Activated T-helper 1 cell treated with anti-CD3 and anti-CD28 coated beads, Interleukin-12 subunit alpha, Interleukin-12 subunit beta, Interleukin-2, Interleukin-4 antibody, amounts not matched to agents 30 ng/mL and 10 ng/mL and 1 ng/mL, durations not matched to agents 14 hours and 24 hours and 36 hours (primary cell): ENCODE results near the gene SAP30BP. TPM values are rescaled to one million over a fixed set of nuclear protein-coding genes. Genes with fewer than 3 reads are reported as not detected.

Experiments
- DNase-seq: peaks from one replicate; pipeline ENCODE4 v3.0.0; 2021; ENCODE audit warnings: low spot score
- H3K27ac Mint-ChIP-seq: one replicate; pipeline ENCODE4 v1.8.0; 2021; ENCODE audit warnings: mild to moderate bottlenecking, mixed read lengths
- H3K27me3 Mint-ChIP-seq: one replicate; pipeline ENCODE4 v1.8.0; 2022; ENCODE audit warnings: mild to moderate bottlenecking, moderate library complexity, mixed read lengths; ENCODE audit not compliant: insufficient read depth
- H3K36me3 Mint-ChIP-seq: one replicate; pipeline ENCODE4 v1.8.0; 2021; ENCODE audit warnings: low read depth, mixed read lengths
- H3K4me1 Mint-ChIP-seq: one replicate; pipeline ENCODE4 v1.8.0; 2021; ENCODE audit warnings: low read depth, mixed read lengths
- H3K4me3 Mint-ChIP-seq: one replicate; pipeline ENCODE4 v1.8.0; 2021; ENCODE audit warnings: mild to moderate bottlenecking, moderate library complexity, mixed read lengths
- H3K9me3 Mint-ChIP-seq: one replicate; pipeline ENCODE4 v1.8.0; 2021; ENCODE audit warnings: mixed read lengths
- intact Hi-C: fragments of 100-400 bp; cut with micrococcal nuclease; formaldehyde crosslinking; loops from one replicate; pipeline ENCODE4 v1.15.1; 2024
- total RNA-seq: library from RNA; stranded (reverse); gene quantifications from 2 replicates; pipeline ENCODE4 v1.2.3, GENCODE V29; 2022

SAP30BP gene
- total RNA-seq, 1 donor from 2014 or later = 113 TPM

DNA sequence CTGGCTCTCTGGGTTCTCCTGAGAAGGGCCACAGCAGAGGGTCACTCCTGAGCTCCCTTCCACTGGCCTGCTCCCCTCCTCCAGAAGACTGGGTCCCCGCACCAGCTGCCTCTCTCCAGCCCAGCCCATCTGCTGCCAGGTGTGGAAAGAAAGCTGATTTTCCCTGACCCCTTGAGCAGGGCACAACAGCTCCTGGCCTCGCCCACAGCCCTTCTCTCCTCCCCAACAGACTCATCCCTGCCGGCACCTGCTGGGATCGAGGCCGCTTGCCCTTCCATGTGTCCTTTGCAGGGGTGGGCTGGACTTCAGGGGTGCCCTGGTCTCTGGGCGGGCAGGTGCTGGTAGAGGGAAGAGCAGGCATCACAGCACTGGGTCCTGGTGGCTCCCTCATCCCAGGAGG is 38.7 kb upstream of the SAP30BP start:
- Mint-ChIP-seq H3K4me3 (no peak overlapping the region), H3K27me3 (no peaks in the 10 kb centered on the region), H3K4me1 (no peaks in the 10 kb centered on the region), H3K36me3 (no peaks in the 10 kb centered on the region), H3K9me3 (no peaks in the 10 kb centered on the region), H3K27ac (no peak overlapping the region)
- no peak for DNase-seq
- intact Hi-C loops = no loop called here

DNA sequence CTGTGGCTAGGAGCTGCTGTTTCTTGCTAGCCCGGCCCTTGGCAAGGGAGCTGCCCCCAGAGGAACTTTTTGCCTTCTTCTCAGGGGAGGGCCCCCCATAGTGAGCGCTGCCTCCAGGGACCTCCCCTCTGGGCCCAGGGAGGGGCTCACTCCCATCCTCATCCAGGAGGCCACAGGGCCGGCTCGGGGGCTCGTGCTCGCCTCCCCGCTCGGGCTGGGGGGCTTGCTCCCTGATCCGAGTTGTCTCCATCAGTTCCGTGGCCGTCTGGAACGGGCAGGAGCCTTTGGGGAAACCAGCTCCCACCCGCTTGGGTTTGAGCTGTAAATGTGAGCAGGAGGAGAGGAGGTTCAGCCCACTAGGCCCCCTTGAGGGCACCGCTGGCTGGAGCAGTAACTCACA is 38.0 kb upstream of the SAP30BP start:
- H3K4me3 Mint-ChIP-seq = no peak overlapping the region
- H3K27ac Mint-ChIP-seq = no peak overlapping the region
- no peaks in the 10 kb centered on the region for H3K36me3 Mint-ChIP-seq
- DNase-seq = no peak
- H3K4me1 Mint-ChIP-seq = no peaks in the 10 kb centered on the region
- intact Hi-C loops = no loop called here
- no peaks in the 10 kb centered on the region for H3K9me3 Mint-ChIP-seq
- H3K27me3 Mint-ChIP-seq = no peaks in the 10 kb centered on the region

DNA sequence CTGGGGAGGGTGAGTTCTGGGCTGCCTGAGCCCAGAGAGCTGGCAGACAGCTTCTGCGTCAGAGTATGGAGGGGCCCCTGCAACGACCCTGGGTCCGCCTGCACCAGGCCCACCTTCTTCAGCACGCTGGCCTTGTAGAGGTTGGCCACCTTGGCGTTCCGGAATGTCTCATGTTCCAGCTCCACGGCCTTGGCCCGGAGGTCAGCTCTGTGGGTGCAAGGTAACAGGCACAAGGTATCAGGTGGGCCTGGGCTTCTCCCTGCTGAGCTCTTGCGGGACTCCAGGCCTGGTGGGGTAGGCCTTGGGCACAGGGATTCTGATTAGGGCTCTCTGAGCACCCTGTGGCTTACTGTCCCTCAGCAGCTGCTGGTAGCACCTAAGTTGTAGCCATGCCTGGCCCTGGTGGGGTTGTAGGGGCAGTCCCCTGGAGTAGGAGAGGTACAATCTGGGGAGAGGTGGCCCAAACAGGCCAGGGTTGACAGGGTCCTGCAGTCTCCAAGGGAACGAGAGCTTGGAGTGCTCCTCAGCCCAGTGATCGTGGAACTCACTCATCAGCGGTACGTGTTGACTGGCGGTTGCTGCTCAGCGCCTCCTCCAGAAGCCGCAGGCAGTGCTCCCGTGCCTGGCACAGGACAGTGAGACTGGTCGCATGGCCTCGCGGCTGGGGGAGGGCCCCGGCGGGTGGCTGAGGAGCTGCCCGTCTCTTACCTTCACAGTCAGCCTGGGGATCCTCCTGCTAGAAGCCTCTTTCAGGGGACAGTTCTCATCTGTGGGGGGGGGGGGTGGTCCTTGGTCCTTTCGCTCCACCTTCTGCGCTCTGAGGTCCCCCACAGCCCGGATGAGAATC is 36.8 kb upstream of the SAP30BP start:
- H3K36me3 Mint-ChIP-seq = no peaks in the 10 kb centered on the region
- no peaks in the 10 kb centered on the region for H3K4me1 Mint-ChIP-seq
- no peaks in the 10 kb centered on the region for H3K27me3 Mint-ChIP-seq
- H3K4me3 Mint-ChIP-seq = no peak overlapping the region
- H3K27ac Mint-ChIP-seq = no peak overlapping the region
- intact Hi-C loops = no loop called here
- no peaks in the 10 kb centered on the region for H3K9me3 Mint-ChIP-seq
- DNase-seq = no peak

DNA sequence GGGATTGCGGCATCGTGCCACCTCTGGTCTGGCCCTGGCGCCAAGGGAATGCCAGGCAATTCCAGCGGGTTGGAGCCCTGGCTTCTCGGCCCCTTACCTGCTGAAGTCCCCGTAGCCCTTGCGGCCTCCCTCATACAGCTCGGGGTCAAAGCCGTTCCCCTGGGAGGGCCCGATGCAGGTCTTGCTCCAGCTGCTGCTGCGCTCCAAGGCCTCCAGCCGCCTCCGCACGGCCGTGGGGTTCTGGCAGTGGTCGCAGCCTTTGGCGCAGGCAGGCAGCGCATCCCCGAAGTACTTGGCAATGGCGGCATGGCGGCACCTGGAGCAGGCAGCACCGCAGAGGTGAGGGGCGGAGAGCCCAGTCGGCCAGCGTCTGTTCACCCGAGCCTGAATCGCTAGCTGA is 35.8 kb upstream of the SAP30BP start:
- no peaks in the 10 kb centered on the region for H3K27me3 Mint-ChIP-seq
- H3K9me3 Mint-ChIP-seq = no peaks in the 10 kb centered on the region
- no peaks in the 10 kb centered on the region for H3K36me3 Mint-ChIP-seq
- intact Hi-C loops = no loop called here
- DNase-seq = no peak
- H3K4me3 Mint-ChIP-seq = no peak overlapping the region
- H3K27ac Mint-ChIP-seq = no peak overlapping the region
- H3K4me1 Mint-ChIP-seq = no peaks in the 10 kb centered on the region

DNA sequence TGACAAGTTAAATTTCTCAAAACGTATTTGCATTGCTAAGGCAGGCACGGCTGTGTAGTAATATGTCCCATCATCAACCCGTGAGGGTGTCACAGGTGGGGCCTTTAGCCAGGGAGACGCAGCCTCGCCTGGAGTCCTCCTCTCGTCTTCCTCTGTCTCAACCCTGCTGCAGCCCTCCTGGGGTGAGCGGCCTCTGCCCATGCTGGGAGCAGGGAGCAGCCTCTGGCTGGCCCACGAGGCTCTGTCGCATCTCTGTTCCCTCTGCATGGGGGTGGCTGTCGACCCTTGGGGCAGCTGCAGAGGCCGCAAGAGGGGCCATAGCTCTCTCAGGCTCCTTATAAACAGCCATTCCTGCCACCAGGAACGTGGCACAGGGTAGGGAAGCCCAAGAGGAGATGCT is 34.7 kb upstream of the SAP30BP start:
- H3K4me1 Mint-ChIP-seq = no peaks in the 10 kb centered on the region
- DNase-seq = no peak
- H3K27ac Mint-ChIP-seq = no peak overlapping the region
- H3K36me3 Mint-ChIP-seq = no peaks in the 10 kb centered on the region
- H3K4me3 Mint-ChIP-seq = no peak overlapping the region
- H3K9me3 Mint-ChIP-seq = no peaks in the 10 kb centered on the region
- intact Hi-C loops = no loop called here
- no peaks in the 10 kb centered on the region for H3K27me3 Mint-ChIP-seq

DNA sequence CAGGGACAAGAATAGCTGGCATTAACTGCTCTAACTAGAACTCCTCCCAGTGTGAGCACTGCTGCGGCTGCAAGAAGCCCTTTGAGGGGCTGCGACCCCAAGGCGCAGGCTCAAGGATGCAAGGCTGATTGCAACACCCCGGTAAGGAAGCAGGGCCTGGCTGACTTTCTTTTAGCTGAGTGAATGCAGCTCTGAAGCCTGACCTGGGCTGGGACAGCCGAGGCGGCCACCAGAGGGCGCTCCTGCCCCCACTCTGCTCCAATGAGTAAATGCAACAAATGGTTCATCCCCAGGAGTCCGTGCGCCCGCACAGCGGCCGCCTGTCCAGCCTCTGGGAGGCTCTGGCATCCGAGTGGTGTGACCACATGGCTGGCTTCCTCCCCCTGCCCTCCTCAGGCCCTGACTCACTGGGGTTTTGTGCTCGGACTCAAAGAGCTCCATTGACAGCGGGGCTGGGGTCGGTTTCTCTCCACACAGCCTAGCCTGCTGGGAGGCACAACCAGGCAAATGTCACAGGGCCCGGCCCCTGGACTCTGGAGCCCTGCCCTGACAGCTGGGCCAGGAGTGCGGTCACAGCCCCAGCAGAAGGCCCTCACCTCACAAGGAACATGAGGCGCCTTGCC is 34.2 kb upstream of the SAP30BP start, which contains the start of gene SMIM5:
TSS of gene SMIM5 (plus strand) at position 572 of the 623 bp plus-strand sequence. CDS start 6,768 bp downstream, outside the sequence.
- Mint-ChIP-seq H3K9me3 (no peaks in the 10 kb centered on the region), H3K27me3 (no peaks in the 10 kb centered on the region), H3K4me1 (no peaks in the 10 kb centered on the region), H3K36me3 (no peaks in the 10 kb centered on the region), H3K4me3 (no peak within 1 kb of the TSS), H3K27ac (no peak within 1 kb of the TSS)
- peak; percentile 77 for DNase-seq
- intact Hi-C loops = loop anchor here (1.0 kb wide), 3 partner anchors 42 to 207 kb away; no protein-coding TSS in a partner anchor

DNA sequence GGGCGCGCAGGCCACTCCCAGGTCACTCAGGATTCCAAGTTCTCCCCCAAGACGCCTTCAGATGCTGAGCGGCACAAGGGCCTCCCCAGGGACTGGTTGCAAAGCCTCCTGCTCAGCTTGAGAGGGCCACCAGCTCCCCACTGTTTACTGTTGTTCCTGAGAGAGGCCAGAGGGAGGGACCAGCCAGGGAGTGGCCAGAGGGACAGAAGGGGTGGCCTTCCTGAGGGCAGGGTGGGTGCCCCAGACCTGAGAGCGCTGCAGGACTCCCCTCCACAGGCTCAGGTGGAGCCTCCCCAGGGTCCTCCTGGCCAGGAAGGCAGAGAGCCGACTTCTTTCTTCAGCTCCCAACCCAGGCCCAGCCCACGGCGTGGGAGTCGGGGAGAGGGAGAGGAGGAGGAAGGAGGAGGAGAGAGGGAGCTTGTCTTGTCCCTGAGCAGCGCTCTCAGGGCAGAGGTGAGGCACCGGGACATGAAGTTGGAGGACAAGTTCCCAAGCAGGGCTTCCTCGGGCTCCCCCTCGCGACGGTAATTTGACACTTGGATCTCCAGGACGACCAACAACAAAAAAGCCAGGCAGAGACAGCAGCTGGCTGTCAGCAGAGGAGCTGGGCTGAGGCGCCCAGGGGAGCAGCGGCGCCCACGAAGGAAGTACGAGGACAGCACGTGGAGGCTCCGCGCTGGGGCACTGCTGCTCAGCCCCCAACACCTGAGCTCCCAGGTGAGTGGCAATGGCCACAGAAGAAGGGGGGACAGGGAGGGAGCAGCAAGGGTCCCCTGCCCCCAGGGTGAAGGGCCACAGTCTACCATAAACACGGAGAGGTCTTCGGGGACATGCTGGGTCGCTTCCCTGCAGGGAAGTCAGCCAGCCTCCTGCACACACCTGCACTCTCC is 33.4 kb upstream of the SAP30BP start:
- DNase-seq = peak; percentile 41
- Mint-ChIP-seq H3K9me3 (no peaks in the 10 kb centered on the region), H3K27me3 (no peaks in the 10 kb centered on the region), H3K27ac (no peak overlapping the region), H3K4me3 (no peak overlapping the region), H3K36me3 (no peaks in the 10 kb centered on the region), H3K4me1 (no peaks in the 10 kb centered on the region)
- intact Hi-C loops = loop anchor here (1.0 kb wide), 3 partner anchors 42 to 207 kb away; no protein-coding TSS in a partner anchor

DNA sequence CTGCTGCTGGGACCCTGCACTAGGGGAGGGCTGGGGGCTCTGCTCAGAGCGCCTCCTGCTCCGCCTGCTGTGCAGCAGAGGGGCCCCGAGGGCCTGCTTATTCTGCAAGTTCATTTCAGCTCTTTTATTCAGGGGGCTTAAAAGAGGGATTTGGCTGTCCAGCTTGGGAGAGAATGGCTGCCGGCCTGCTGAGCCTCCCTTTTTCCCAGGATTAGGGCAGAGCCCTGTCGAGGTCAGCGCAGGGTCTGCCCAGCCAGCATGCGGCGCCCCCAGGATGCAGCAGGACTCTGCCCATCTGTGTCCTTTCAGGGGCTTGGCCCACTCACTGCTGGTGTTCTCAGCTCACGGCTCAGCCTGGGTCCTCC is 32.8 kb upstream of the SAP30BP start:
- no peaks in the 10 kb centered on the region for H3K27me3 Mint-ChIP-seq
- no peaks in the 10 kb centered on the region for H3K4me1 Mint-ChIP-seq
- no peak overlapping the region for H3K27ac Mint-ChIP-seq
- no peaks in the 10 kb centered on the region for H3K9me3 Mint-ChIP-seq
- DNase-seq = no peak
- H3K4me3 Mint-ChIP-seq = no peak overlapping the region
- H3K36me3 Mint-ChIP-seq = no peaks in the 10 kb centered on the region
- intact Hi-C loops = no loop called here

DNA sequence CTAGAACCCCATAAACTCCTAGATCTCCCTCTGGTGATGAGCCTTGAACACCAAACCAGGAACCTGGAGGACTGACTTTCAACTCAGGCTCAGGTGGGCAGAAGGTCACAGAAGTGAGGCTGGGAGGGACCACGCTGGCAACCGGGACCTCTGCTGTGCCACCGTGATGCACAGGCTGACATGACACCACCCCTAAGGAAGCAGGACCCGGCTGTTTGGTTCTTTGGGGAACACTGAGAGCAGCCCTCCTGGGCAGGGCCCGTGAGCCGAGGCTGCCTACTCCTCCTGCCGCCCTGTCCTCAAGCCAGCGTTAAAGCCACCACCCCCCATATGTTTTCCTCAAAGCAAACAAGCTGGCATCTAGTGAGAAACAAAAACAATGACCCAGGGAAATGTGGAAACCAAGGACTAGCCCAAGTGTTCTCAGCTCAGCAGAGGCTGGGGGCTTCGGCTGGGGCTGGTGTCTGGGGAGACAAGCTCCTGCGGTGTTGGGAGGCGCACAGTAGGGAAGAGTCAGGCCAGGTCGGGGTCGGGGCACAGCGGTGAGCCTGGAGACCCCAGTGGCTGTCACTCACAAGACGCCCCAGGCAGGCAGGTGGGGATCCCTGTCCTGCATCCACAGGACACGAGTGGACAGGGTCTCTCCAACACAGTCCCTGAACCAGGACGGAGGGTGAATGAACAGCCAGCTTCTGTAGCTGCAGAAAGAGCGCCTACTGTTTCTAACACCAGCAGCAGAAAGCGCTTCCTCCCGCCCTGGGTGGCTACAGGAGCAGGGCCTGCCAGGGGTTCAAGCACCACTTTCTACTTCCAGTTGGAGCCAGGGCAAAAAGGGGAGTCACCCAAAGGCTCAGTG is 32.2 kb upstream of the SAP30BP start:
- Mint-ChIP-seq H3K36me3 (no peaks in the 10 kb centered on the region), H3K27ac (no peak overlapping the region), H3K27me3 (no peaks in the 10 kb centered on the region), H3K4me1 (no peaks in the 10 kb centered on the region), H3K4me3 (no peak overlapping the region), H3K9me3 (no peaks in the 10 kb centered on the region)
- DNase-seq = no peak
- intact Hi-C loops = no loop called here

DNA sequence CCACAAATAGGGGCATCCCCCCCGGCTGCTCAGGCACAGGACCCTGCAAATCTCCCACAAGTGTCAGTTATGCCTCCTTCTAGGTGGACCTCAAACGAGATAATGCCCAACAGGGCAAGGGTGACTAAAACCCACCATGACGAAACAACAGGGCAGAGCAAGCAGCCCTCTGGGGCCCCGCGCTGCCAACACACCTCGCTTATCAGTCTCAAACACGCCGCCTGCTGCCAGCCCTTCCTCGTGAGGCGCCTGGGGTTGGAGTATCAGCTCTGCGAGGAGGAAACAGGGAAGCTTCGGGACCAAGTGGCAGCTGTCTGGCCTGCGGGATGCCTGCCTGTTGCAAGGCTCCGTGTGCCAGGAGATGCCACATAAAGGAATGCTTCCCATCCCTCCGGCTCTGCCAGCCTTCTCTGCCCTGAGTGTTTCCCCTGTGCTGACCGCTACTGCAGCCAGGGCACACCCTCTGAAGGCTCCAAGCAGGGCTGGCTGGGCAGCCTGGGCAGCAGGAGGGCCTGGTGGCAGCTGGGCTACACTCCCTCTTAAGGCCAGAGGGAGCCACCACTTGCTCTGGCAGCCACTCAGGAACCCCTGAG is 31.4 kb upstream of the SAP30BP start:
- DNase-seq = no peak
- no peak overlapping the region for H3K4me3 Mint-ChIP-seq
- intact Hi-C loops = no loop called here
- H3K27ac Mint-ChIP-seq = no peak overlapping the region
- no peaks in the 10 kb centered on the region for H3K9me3 Mint-ChIP-seq
- H3K27me3 Mint-ChIP-seq = no peaks in the 10 kb centered on the region
- no peaks in the 10 kb centered on the region for H3K4me1 Mint-ChIP-seq
- H3K36me3 Mint-ChIP-seq = no peaks in the 10 kb centered on the region

DNA sequence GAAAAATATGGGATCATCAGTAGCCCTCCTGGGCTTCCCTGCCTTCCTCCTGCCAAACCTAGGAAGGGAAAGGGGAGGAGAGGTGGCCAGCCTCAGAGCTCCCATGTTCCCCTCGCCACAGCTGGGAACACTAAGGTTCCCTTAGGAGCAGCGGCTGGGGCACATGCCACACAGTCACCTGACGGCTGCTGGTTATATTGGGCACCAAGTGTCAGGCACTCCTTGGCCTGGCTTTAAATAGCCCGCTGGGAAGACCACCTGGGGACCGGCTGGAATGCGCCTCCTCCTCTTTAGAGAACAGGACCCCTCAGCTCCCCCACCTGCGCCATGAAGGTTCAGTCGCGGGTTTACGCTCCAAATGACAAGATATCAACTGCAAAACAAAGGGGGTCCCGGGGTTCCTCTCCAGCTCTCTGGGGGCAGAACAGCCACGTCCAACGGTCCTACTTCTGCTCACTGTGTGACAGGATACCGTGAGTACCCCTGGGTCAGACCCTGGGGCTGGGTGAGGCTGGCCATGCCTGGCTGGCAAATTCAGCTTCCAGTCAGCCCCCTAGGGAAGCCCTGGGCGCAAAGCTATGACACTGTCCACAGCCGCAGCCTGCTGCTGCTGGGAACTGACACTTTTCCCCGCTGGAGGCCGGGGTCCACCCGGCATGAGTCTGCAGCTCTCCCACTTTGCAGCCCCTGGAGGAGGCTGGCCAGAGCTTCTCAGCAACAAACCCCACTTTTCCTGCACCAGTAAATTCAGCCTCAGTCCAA is 30.6 kb upstream of the SAP30BP start:
- DNase-seq = no peak
- intact Hi-C loops = no loop called here
- Mint-ChIP-seq H3K27ac (no peak overlapping the region), H3K36me3 (no peaks in the 10 kb centered on the region), H3K27me3 (no peaks in the 10 kb centered on the region), H3K4me3 (no peak overlapping the region), H3K9me3 (no peaks in the 10 kb centered on the region), H3K4me1 (no peaks in the 10 kb centered on the region)
